Caco-2 (cell line): ENCODE results near the gene GRM3. TPM values are rescaled to one million over a fixed set of nuclear protein-coding genes. Genes with fewer than 3 reads are reported as not detected.

Experiments
- BruUV-seq: library from RNA; stranded (reverse); fragments of 400-500 nt; replicated peaks from 2 replicates; lab custom pipeline; 2021; lab: Mats Ljungman, UMichigan
- CTCF ChIA-PET: fragments of 300-600 bp; sonication (Branson Sonifier 250); formaldehyde crosslinking; loops from one replicate; lab custom pipeline; 2022; ENCODE audit warnings: antibody characterized with exemption; lab: Charles Lee
- POLR2A ChIA-PET: fragments of 300-600 bp; sonication (Branson Sonifier 250); formaldehyde crosslinking; loops from one replicate; lab custom pipeline; 2022; ENCODE audit warnings: antibody characterized with exemption; lab: Charles Lee
- DNase-seq, 2 experiments: peaks; one replicate each; pipeline versions ENCODE4 v3.0.0 to v3.0.0-alpha.2; 2020 to 2022
- H3K27me3 ChIP-seq: replicated peaks from 2 replicates; pipeline ENCODE4 v1.6.0; 2011; ENCODE audit warnings: low read length; ENCODE audit not compliant: control insufficient read depth, insufficient read depth
- H3K36me3 ChIP-seq: 2 replicates; pipeline ENCODE4 v1.5.1; 2011; ENCODE audit warnings: low read length; ENCODE audit not compliant: control insufficient read depth, insufficient read depth
- H3K4me1 ChIP-seq: fragments of 250-450 bp; sonication (Bioruptor Pico); 2 replicates; pipeline ENCODE4 v1.5.1; 2020; ENCODE audit warnings: mild to moderate bottlenecking
- H3K4me3 ChIP-seq: 2 replicates; pipeline ENCODE4 v1.5.1; 2011; ENCODE audit warnings: low read depth, mild to moderate bottlenecking, control low read depth, low read length
- H3K9me3 ChIP-seq: fragments of 250-450 bp; sonication (Bioruptor Pico); 2 replicates; pipeline ENCODE4 v1.5.1; 2020; ENCODE audit warnings: mild to moderate bottlenecking, moderate library complexity
- H3K27ac Mint-ChIP-seq: one replicate; pipeline ENCODE4 v1.8.0; 2022; ENCODE audit warnings: mixed read lengths; ENCODE audit not compliant: unreplicated experiment
- H3K27me3 Mint-ChIP-seq: one replicate; pipeline ENCODE4 v1.8.0; 2022; ENCODE audit warnings: mixed read lengths; ENCODE audit not compliant: insufficient read depth, unreplicated experiment
- H3K36me3 Mint-ChIP-seq: one replicate; pipeline ENCODE4 v1.8.0; 2022; ENCODE audit warnings: mild to moderate bottlenecking, mixed read lengths; ENCODE audit not compliant: insufficient read depth, unreplicated experiment
- H3K4me1 Mint-ChIP-seq: one replicate; pipeline ENCODE4 v1.8.0; 2022; ENCODE audit warnings: low read depth, mixed read lengths; ENCODE audit not compliant: unreplicated experiment
- H3K4me3 Mint-ChIP-seq: one replicate; pipeline ENCODE4 v1.8.0; 2022; ENCODE audit warnings: mild to moderate bottlenecking, moderate library complexity, mixed read lengths; ENCODE audit not compliant: unreplicated experiment
- H3K9me3 Mint-ChIP-seq: one replicate; pipeline ENCODE4 v1.8.0; 2022; ENCODE audit warnings: mixed read lengths; ENCODE audit not compliant: unreplicated experiment
- intact Hi-C: fragments of 100-400 bp; cut with micrococcal nuclease; formaldehyde crosslinking; loops from one replicate; pipeline ENCODE4 v1.10.0; 2022; ENCODE audit not compliant: unreplicated experiment
- total RNA-seq: library from RNA; stranded (reverse); gene quantifications from 2 replicates; pipeline ENCODE4 v1.2.3, GENCODE V29; 2022
- TF ChIP-seq, protein P1 (sequence below), 2 experiments: fragments of 200-600 bp in 1 of 2; IDR thresholded peaks; 1 replicate in 1 of 2; 2 replicates in 1 of 2; pipeline versions ENCODE4 v1.5.1 to v1.8.0; 2011 to 2022; ENCODE audit warnings: antibody characterized with exemption in 1 of 2, control low read depth in 1 of 2, inconsistent platforms in 1 of 2, low read depth in 1 of 2, low read length in 1 of 2, mild to moderate bottlenecking in 1 of 2, moderate library complexity in 1 of 2; ENCODE audit not compliant: insufficient read depth in 1 of 2, severe bottlenecking in 1 of 2, unreplicated experiment in 1 of 2

GRM3 gene
- total RNA-seq, 1 experiment from 2014 or later, result not detected

DNA sequence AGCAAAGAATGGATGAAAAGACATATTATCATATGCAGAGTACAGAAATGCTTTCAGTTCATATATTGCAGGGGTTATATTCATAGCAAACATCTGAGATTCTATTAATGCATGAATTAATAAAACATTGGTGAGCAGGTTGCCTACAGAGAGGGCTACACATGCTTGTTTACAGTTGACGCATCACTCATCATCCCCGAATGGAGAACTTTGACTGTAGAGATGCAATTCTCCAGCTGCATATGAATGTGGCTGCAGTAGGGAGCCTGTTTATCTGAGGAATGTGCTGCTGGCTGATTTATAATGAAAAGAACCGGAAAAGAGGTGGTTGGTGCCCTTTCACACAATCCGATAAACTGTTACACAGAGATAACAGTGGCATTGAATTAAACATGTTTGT, 116.5 kb downstream of the GRM3 start:
- Mint-ChIP-seq H3K9me3 (no peaks in the 10 kb centered on the region), H3K36me3 (no peaks in the 10 kb centered on the region), H3K4me3 (no peak overlapping the region), H3K4me1 (no peaks in the 10 kb centered on the region), H3K27ac (no peak overlapping the region), H3K27me3 (peaks cover 6% of the 10 kb centered on the region)
- TF ChIP-seq, protein P1, sequence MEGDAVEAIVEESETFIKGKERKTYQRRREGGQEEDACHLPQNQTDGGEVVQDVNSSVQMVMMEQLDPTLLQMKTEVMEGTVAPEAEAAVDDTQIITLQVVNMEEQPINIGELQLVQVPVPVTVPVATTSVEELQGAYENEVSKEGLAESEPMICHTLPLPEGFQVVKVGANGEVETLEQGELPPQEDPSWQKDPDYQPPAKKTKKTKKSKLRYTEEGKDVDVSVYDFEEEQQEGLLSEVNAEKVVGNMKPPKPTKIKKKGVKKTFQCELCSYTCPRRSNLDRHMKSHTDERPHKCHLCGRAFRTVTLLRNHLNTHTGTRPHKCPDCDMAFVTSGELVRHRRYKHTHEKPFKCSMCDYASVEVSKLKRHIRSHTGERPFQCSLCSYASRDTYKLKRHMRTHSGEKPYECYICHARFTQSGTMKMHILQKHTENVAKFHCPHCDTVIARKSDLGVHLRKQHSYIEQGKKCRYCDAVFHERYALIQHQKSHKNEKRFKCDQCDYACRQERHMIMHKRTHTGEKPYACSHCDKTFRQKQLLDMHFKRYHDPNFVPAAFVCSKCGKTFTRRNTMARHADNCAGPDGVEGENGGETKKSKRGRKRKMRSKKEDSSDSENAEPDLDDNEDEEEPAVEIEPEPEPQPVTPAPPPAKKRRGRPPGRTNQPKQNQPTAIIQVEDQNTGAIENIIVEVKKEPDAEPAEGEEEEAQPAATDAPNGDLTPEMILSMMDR (IDR thresholded peaks at IDR 0.05; ENCODE audit: insufficient read depth in 1 of 2, low read depth in 1 of 2, low read length in 1 of 2, severe bottlenecking in 1 of 2, unreplicated experiment in 1 of 2), result no peak
- no peak overlapping the region for H3K4me3 ChIP-seq
- POLR2A ChIA-PET, result no interaction called here
- H3K36me3 ChIP-seq, result no peaks in the 10 kb centered on the region
- intact Hi-C loops, result no loop called here
- no TSS peak for BruUV-seq
- DNase-seq, result no peak
- H3K9me3 ChIP-seq, result no peaks in the 10 kb centered on the region
- no peaks in the 10 kb centered on the region for H3K4me1 ChIP-seq
- CTCF ChIA-PET, result no interaction called here
- H3K27me3 ChIP-seq, result no peaks in the 10 kb centered on the region

DNA sequence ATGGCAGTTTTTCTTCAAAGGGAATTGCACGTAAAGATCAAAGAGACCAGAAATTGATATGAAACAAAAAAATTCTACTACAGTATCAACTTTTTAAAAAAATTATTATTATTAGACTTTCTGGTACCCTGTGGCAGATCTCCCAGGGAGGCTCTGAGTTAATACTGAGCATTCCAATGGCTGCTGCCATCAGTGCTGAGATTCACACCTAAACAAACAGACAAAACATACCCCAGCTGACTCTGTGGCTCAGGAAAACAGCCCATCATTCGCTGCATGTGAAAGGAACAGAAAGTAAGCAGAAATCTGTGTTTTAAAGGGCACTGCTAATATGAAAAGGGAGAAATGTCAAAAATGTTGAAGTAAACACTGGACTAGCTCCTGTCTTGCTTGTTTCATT, 118.4 kb downstream of the GRM3 start:
- BruUV-seq, result no TSS peak
- Mint-ChIP-seq H3K9me3 (no peaks in the 10 kb centered on the region), H3K4me3 (no peak overlapping the region), H3K36me3 (no peaks in the 10 kb centered on the region), H3K27me3 (peaks cover under 1% of the 10 kb centered on the region), H3K4me1 (no peaks in the 10 kb centered on the region), H3K27ac (no peak overlapping the region)
- POLR2A ChIA-PET, result no interaction called here
- Histone ChIP-seq H3K4me1 (no peaks in the 10 kb centered on the region), H3K27me3 (no peaks in the 10 kb centered on the region), H3K36me3 (no peaks in the 10 kb centered on the region), H3K9me3 (no peaks in the 10 kb centered on the region), H3K4me3 (no peak overlapping the region)
- intact Hi-C loops, result no loop called here
- CTCF ChIA-PET, result no interaction called here
- DNase-seq, result no peak
- TF ChIP-seq, protein P1 (IDR thresholded peaks at IDR 0.05; ENCODE audit: insufficient read depth in 1 of 2, low read depth in 1 of 2, low read length in 1 of 2, severe bottlenecking in 1 of 2, unreplicated experiment in 1 of 2), result no peak

DNA sequence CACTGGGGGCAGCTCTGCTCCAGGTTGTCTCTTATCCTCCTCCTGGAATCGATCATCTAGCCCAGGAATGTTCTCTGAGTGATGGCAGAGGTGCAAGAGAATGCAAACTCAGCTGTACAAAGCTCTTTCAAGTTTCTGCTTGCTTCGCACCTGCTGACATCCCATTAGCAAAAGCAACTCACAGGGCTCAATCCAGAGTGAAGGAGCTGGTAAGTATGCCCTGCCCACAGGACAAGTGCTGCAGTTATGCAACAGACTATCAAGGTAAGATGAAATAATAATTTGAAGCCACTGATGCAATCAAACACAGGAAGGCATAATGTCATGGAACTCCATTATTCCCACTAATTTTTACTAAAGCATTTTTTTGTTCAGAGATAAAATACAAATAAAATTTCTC, 122.2 kb downstream of the GRM3 start:
- no TSS peak for BruUV-seq
- Histone ChIP-seq H3K27me3 (no peaks in the 10 kb centered on the region), H3K36me3 (no peaks in the 10 kb centered on the region), H3K4me3 (no peak overlapping the region), H3K9me3 (no peaks in the 10 kb centered on the region), H3K4me1 (no peaks in the 10 kb centered on the region)
- Mint-ChIP-seq H3K9me3 (no peaks in the 10 kb centered on the region), H3K4me3 (no peak overlapping the region), H3K27me3 (no peaks in the 10 kb centered on the region), H3K27ac (no peak overlapping the region), H3K36me3 (no peaks in the 10 kb centered on the region), H3K4me1 (no peaks in the 10 kb centered on the region)
- intact Hi-C loops, result no loop called here
- DNase-seq, result no peak
- TF ChIP-seq, protein P1 (IDR thresholded peaks at IDR 0.05; ENCODE audit: insufficient read depth in 1 of 2, low read depth in 1 of 2, low read length in 1 of 2, severe bottlenecking in 1 of 2, unreplicated experiment in 1 of 2), result no peak
- ChIA-PET POLR2A (no interaction called here), CTCF (interaction anchor here (0.6 kb wide), 1 partner anchor 139 kb away, joined by 5 read pairs; no protein-coding TSS in a partner anchor)
